GM12878 (cell line): ENCODE results near the gene DEF6. TPM values are rescaled to one million over a fixed set of nuclear protein-coding genes. Genes with fewer than 3 reads are reported as not detected.

Experiments
- ATAC-seq: fragments of 200-7000 bp; cut with Tn5 transposase; 3 replicates; pipeline ENCODE4 v1.9.1; 2020; ENCODE audit warnings: mild to moderate bottlenecking, moderate library complexity
- BruUV-seq: library from RNA; stranded (reverse); fragments of 400-500 nt; replicated peaks from 2 replicates; lab custom pipeline; 2021; lab: Mats Ljungman, UMichigan
- CTCF ChIA-PET: fragments of 300-600 bp; sonication (Branson Sonifier 250); formaldehyde crosslinking; extraction: SDS; loops from one replicate; lab custom pipeline; 2021; ENCODE audit warnings: inconsistent platforms; lab: Yijun Ruan, JAX
- POLR2A ChIA-PET: fragments of 350-600 bp; formaldehyde crosslinking; extraction: SDS; loops from one replicate; lab custom pipeline; 2021; ENCODE audit warnings: inconsistent platforms; lab: Charles Lee
- RAD21 ChIA-PET: fragments of 300-600 bp; sonication (Branson Sonifier 250); formaldehyde crosslinking; loops from one replicate; lab custom pipeline; 2023; ENCODE audit warnings: antibody characterized with exemption; ENCODE audit not compliant: unreplicated experiment; lab: Charles Lee
- SMC1A ChIA-PET: fragments of 300-600 bp; sonication (Branson Sonifier 250); formaldehyde crosslinking; loops from one replicate; lab custom pipeline; 2023; ENCODE audit not compliant: unreplicated experiment, uncharacterized antibody; lab: Charles Lee
- DNase-seq: peaks from one replicate; pipeline ENCODE4 v3.0.0-alpha.2; 2011; ENCODE audit warnings: low read depth, low spot score
- FAIRE-seq: peaks from 3 replicates; lab custom pipeline; 2011; peaks lifted over from hg19 to GRCh38; lab: Jason Lieb, UNC
- H2AFZ ChIP-seq: 2 replicates; pipeline ENCODE4 v1.6.0; 2011; ENCODE audit warnings: low read depth, low read length, control low read depth; ENCODE audit not compliant: control insufficient read depth
- H3K27ac ChIP-seq: 2 replicates; pipeline ENCODE4 v1.5.1; 2011; ENCODE audit warnings: control low read depth; ENCODE audit not compliant: control insufficient read depth, insufficient read depth
- H3K27me3 ChIP-seq, 2 experiments: replicated peaks in 1 of 2; 2 replicates each; pipeline versions ENCODE4 v1.6.0 to v1.6.1; 2011; ENCODE audit warnings: low read length in 1 of 2; ENCODE audit not compliant: control insufficient read depth in 2 of 2, insufficient read depth in 2 of 2
- H3K36me3 ChIP-seq, 2 experiments: 2 replicates each; pipeline ENCODE4 v1.5.1; 2011; ENCODE audit warnings: low read length in 1 of 2; ENCODE audit not compliant: control insufficient read depth in 2 of 2, insufficient read depth in 2 of 2
- H3K4me1 ChIP-seq: 2 replicates; pipeline ENCODE4 v1.6.1; 2011; ENCODE audit warnings: mild to moderate bottlenecking, low read length, moderate library complexity, mixed read lengths; ENCODE audit not compliant: control insufficient read depth, insufficient read depth
- H3K4me2 ChIP-seq: 2 replicates; pipeline ENCODE4 v1.6.0; 2011; ENCODE audit warnings: control low read depth; ENCODE audit not compliant: control insufficient read depth, insufficient read depth
- H3K4me3 ChIP-seq: fragments of 200-600 bp; sonication (generic); 2 replicates; pipeline ENCODE4 v1.5.1; 2016
- H3K79me2 ChIP-seq: 2 replicates; pipeline ENCODE4 v1.6.0; 2011; ENCODE audit warnings: low read length; ENCODE audit not compliant: control insufficient read depth, insufficient read depth
- H3K9ac ChIP-seq: 2 replicates; pipeline ENCODE4 v1.8.0; 2011; ENCODE audit warnings: low read length, control low read depth, mixed read lengths; ENCODE audit not compliant: control insufficient read depth, insufficient read depth
- H3K9me3 ChIP-seq: replicated peaks from 3 replicates; pipeline ENCODE4 v1.5.1; 2011; ENCODE audit warnings: mild to moderate bottlenecking, low read length; ENCODE audit not compliant: control insufficient read depth, insufficient read depth
- H4K20me1 ChIP-seq: 2 replicates; pipeline ENCODE4 v1.6.0; 2011; ENCODE audit not compliant: control insufficient read depth, insufficient read depth
- BACH1 ChIP-seq: fragments of 450-650 bp; IDR thresholded peaks from 2 replicates; pipeline ENCODE4 v1.6.1; 2017; ENCODE audit warnings: mild to moderate bottlenecking, borderline replicate concordance
- ETV6 ChIP-seq, 2 experiments: fragments of 450-650 bp in 1 of 2; IDR thresholded peaks in 1 of 2; conservative IDR thresholded peaks in 1 of 2; 2 replicates each; pipeline ENCODE4 v1.6.1; 2014; ENCODE audit warnings: antibody characterized with exemption in 1 of 2, borderline replicate concordance in 1 of 2, low read depth in 1 of 2, mild to moderate bottlenecking in 1 of 2, moderate library complexity in 1 of 2
- HDAC6 ChIP-seq: fragments of 200-600 bp; sonication (generic); IDR thresholded peaks from one replicate; pipeline ENCODE4 v1.8.0; 2017; ENCODE audit warnings: antibody characterized with exemption; ENCODE audit not compliant: unreplicated experiment
- HDGF ChIP-seq: fragments of 450-650 bp; IDR thresholded peaks from 2 replicates; pipeline ENCODE4 v1.6.1; 2016; ENCODE audit warnings: antibody characterized with exemption
- LARP7 ChIP-seq: fragments of 450-650 bp; IDR thresholded peaks from 2 replicates; pipeline ENCODE4 v1.6.1; 2017; ENCODE audit warnings: mild to moderate bottlenecking
- MTA3 ChIP-seq: IDR thresholded peaks from 2 replicates; pipeline ENCODE4 v1.6.1; 2012; ENCODE audit warnings: low read length, inconsistent platforms, borderline replicate concordance
- NR2F1 ChIP-seq: fragments of 450-650 bp; conservative IDR thresholded peaks from 2 replicates; pipeline ENCODE4 v1.6.1; 2017; ENCODE audit warnings: mild to moderate bottlenecking
- PAX5 ChIP-seq: IDR thresholded peaks from 2 replicates; pipeline ENCODE4 v1.6.1; 2011; ENCODE audit warnings: low read depth, low read length, borderline replicate concordance
- RAD21 ChIP-seq: IDR thresholded peaks from 2 replicates; pipeline ENCODE4 v1.6.1; 2011; ENCODE audit warnings: mild to moderate bottlenecking, low read depth, low read length, moderate library complexity; ENCODE audit not compliant: insufficient read depth
- RUNX3 ChIP-seq: IDR thresholded peaks from 2 replicates; pipeline ENCODE4 v1.6.1; 2012; ENCODE audit warnings: low read length, inconsistent platforms
- ZBED1 ChIP-seq: IDR thresholded peaks from 2 replicates; pipeline ENCODE4 v1.6.1; 2016; ENCODE audit warnings: borderline replicate concordance
- ZBTB33 ChIP-seq: fragments of 450-650 bp; IDR thresholded peaks from 2 replicates; pipeline ENCODE4 v1.6.1; 2017; ENCODE audit warnings: mild to moderate bottlenecking
- ZNF207 ChIP-seq: fragments of 450-650 bp; IDR thresholded peaks from 2 replicates; pipeline ENCODE4 v1.6.1; 2014; ENCODE audit warnings: antibody characterized with exemption, mild to moderate bottlenecking, borderline replicate concordance
- ZNF384 ChIP-seq: IDR thresholded peaks from 2 replicates; pipeline ENCODE4 v1.6.1; 2012; ENCODE audit warnings: low read depth, mild to moderate bottlenecking, low read length, improper control_type of control experiment, borderline replicate concordance
- WGBS: methylation state at CpG from one replicate; pipeline ENCODE4 v1.1.6; 2016; ENCODE audit warnings: low lambda C conversion rate; ENCODE audit not compliant: insufficient replicate concordance, insufficient coverage; ENCODE audit errors: missing lambda C conversion rate; 5-methylcytosine and 5-hydroxymethylcytosine counted together
- in situ Hi-C: fragments of 300-500 bp; cut with MboI; formaldehyde crosslinking; loops from 9 replicates; pipeline ENCODE4 v1.14.3; 2018; ENCODE audit warnings: mixed read lengths
- intact Hi-C: fragments of 100-400 bp; cut with micrococcal nuclease; formaldehyde crosslinking; loops from one replicate; pipeline ENCODE4 v1.14.2; 2022; ENCODE audit not compliant: unreplicated experiment
- polyA plus RNA-seq, 11 experiments: library from polyadenylated mRNA; depleted of rRNA in 4 of 11; unstranded in 6 of 11; stranded (reverse) in 5 of 11; fragments of >200 nt; fragmentation: Nextera tagmentation in 4 of 11; fragmentation: Illumina TruSeq in 1 of 11; extraction: Ambion mirVana in 4 of 11; extraction: Trizol in 1 of 11; gene quantifications; 1 replicate in 1 of 11; 2 replicates in 10 of 11; pipeline versions ENCODE4 v1.2.1 to v1.2.3, GENCODE V29; 2011 to 2016; ENCODE audit warnings: inconsistent platforms in 2 of 11, missing spikeins in 2 of 11, low read depth in 1 of 11
- total RNA-seq, 4 experiments: library from RNA; depleted of rRNA in 3 of 4; stranded (reverse); fragments of >200 nt in 3 of 4; fragmentation: Illumina TruSeq in 1 of 4; extraction: Trizol in 1 of 4; gene quantifications; 2 replicates each; pipeline versions ENCODE4 v1.2.1 to v1.2.3, GENCODE V29; 2013 to 2021
- TF ChIP-seq, protein P1 (sequence below): IDR thresholded peaks from 2 replicates; pipeline ENCODE4 v1.6.1; 2011; ENCODE audit warnings: mild to moderate bottlenecking, low read depth, low read length, moderate library complexity; ENCODE audit not compliant: insufficient replicate concordance
- TF ChIP-seq, protein P2 (sequence below): fragments of 450-650 bp; IDR thresholded peaks from 2 replicates; pipeline ENCODE4 v1.6.1; 2014; ENCODE audit warnings: mild to moderate bottlenecking

DEF6 gene
- total and polyA plus RNA-seq, 10 of the 15 experiments (the other 5 are each of a cell fraction or from before 2014, with no cell fraction given), result 3.3 to 69.5 (median 48.8) TPM

DNA sequence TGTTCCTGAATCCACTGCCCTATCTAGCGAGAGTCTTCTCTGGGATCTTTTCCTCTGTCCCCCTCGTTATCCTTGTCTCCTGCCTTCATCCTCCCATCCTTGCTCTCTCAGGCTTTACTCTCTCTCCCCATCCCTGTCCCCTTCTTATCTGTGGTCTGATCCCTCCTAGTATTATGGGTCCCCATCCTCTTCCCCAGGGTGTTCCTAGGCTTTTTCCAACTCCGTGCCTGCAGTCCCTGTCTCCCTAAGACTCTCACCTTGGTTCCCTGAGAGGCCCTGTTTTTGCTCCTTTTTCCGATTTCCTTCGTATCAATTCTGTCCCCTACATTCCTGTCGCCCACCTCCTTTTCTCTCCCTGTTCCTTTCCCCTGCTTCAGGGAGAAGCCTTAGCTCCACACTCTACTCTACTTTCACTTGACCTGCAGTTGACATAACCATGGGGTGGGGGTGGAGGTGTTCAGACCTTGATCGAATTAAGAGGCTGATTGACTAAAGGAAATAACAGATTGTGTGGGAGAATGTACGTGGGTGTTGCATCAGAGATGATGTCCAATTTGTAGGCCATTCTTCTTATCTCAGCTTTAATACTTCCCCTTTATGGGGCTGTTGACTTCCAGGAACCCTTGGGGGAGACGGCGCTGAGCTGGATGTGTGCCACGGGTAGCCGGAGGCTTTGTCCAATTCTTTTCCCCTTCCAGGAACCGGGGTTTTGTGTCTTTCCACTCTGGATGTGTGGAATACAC is 45.6 kb downstream of the DEF6 start (continued):
- no peak for TF ChIP-seq ETV6 (conservative IDR thresholded peaks at IDR 0.05 in 1 of 2, IDR thresholded peaks at IDR 0.05 in 1 of 2; ENCODE audit: borderline replicate concordance in 1 of 2, low read depth in 1 of 2)
- no peak for TF ChIP-seq ZNF207
- TF ChIP-seq BACH1, result no peak
- TF ChIP-seq HDGF, result 0 out of 2 replicates have a peak, but pooled peaks have one; percentile 58
- no peak for TF ChIP-seq HDAC6
- no peak for TF ChIP-seq LARP7

DNA sequence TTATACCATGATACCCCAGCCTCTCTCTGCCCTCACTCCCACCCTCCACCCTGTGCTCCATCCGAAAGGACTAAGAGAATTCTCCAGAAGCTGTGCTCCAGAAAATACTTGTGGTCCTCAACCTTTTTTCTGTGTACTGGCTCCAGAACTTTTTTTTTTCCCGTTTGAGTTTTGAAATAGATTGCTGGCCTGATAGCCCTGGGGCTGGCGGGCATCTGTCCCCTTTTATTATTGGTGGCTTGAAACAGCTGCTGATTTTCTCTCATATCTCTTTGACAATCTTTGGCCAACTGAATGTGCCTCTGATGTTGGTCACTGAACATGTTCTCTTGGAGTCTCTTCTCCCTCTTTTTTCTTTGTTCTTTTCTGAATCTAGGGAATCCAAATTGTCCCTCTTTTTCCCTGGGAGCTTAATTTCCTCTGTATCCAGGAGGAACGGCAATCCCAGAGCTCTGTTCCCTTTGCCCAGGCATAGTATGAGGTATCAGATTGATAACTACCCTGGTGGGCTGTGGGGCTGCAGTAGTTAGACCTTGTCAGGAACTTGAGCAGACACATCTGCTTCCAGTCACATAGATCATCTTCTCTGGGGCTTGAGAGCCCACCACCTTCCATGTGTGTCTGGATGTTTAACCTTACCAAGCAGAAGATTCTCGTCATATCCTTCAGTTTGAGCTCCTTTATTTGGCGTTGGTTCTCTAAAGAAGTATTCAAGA is 46.4 kb downstream of the DEF6 start:
- H4K20me1 ChIP-seq, result no peaks in the 10 kb centered on the region
- TF ChIP-seq ZNF384 (no peak), LARP7 (no peak), HDAC6 (no peak), RAD21 (no peak), MTA3 (no peak), RUNX3 (no peak), PAX5 (no peak), ZBTB33 (no peak), NR2F1 (no peak), ZBED1 (no peak)
- TF ChIP-seq, protein P1, sequence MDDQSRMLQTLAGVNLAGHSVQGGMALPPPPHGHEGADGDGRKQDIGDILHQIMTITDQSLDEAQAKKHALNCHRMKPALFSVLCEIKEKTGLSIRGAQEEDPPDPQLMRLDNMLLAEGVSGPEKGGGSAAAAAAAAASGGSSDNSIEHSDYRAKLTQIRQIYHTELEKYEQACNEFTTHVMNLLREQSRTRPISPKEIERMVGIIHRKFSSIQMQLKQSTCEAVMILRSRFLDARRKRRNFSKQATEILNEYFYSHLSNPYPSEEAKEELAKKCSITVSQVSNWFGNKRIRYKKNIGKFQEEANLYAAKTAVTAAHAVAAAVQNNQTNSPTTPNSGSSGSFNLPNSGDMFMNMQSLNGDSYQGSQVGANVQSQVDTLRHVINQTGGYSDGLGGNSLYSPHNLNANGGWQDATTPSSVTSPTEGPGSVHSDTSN, result no peak
- TF ChIP-seq, protein P2, sequence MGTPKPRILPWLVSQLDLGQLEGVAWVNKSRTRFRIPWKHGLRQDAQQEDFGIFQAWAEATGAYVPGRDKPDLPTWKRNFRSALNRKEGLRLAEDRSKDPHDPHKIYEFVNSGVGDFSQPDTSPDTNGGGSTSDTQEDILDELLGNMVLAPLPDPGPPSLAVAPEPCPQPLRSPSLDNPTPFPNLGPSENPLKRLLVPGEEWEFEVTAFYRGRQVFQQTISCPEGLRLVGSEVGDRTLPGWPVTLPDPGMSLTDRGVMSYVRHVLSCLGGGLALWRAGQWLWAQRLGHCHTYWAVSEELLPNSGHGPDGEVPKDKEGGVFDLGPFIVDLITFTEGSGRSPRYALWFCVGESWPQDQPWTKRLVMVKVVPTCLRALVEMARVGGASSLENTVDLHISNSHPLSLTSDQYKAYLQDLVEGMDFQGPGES, result no peak

More for the DNA sequence above, 46.4 kb downstream of the DEF6 start:
- no peak overlapping the region for H3K27ac ChIP-seq
- RAD21 ChIA-PET, result interaction anchor here (0.6 to 5.8 kb wide), 10 partner anchors 16 to 390 kb away, joined by 3 to 125 read pairs (median 4); partner anchors contain the start of genes DEF6, FANCE and RPL10A
- H3K4me2 ChIP-seq, result peak overlapping the region; percentile 98
- peak overlapping the region; percentile 81; the same call in 1 of the 2 replicates for H3K9ac ChIP-seq
- no peak for ATAC-seq
- H3K4me3 ChIP-seq, result peak overlapping the region; percentile 84
- H2AFZ ChIP-seq, result no peak overlapping the region
- DNase-seq, result no peak
- POLR2A ChIA-PET, result interaction anchor here (0.5 to 1.4 kb wide), 6 partner anchors 19 to 395 kb away, joined by 3 to 4 read pairs (median 3); no protein-coding TSS in a partner anchor
- no peaks in the 10 kb centered on the region for H3K9me3 ChIP-seq
- 81% methylated on average over 6 of the region's 6 CpGs for WGBS
- H3K36me3 ChIP-seq, result 0 out of 4 replicates have a peak, but pooled peaks cover 0 to 3% of the 10 kb centered on the region in 2 experiments
- CTCF ChIA-PET, result interaction anchor here (0.6 to 6.8 kb wide), 14 partner anchors 15 to 340 kb away, joined by 3 to 177 read pairs (median 4); partner anchors contain the start of genes DEF6, FANCE and RPL10A
- H3K27me3 ChIP-seq, result no peaks in the 10 kb centered on the region
- BruUV-seq, result no TSS peak
- intact Hi-C loops (loop anchor here (2.0 to 10.0 kb wide), 2 partner anchors 59 to 391 kb away; partner anchors contain the start of gene ARMC12), in situ Hi-C loops (loop anchor here (5.0 kb wide), 1 partner anchor 108 kb away; the partner anchor contains the start of gene FANCE)
- SMC1A ChIA-PET, result interaction anchor here (0.6 to 5.8 kb wide), 15 partner anchors 17 to 412 kb away, joined by 3 to 116 read pairs (median 4); partner anchors contain the start of genes DEF6, FANCE and RPL10A
- H3K79me2 ChIP-seq, result peaks cover 34% of the 10 kb centered on the region
- no peak for FAIRE-seq
- peaks cover 8% of the 10 kb centered on the region for H3K4me1 ChIP-seq
